CD4-positive, CD25-positive, alpha-beta regulatory T cell (primary cell): Measurements from ENCODE around the gene SPINK5. TPM values are rescaled to one million over a fixed set of nuclear protein-coding genes. Genes with fewer than 3 reads are reported as not detected.
A peak's percentile ranks its signal among the peaks of the same experiment; 100 is the strongest.

Experiments
- ATAC-seq, 2 donors: fragments of 150-1000 bp; cut with Tn5 transposase; one replicate each; pipeline ENCODE4 v1.10.0; 2021; ENCODE audit warnings: low read depth in 2 of 2, moderate number of reproducible peaks in 2 of 2, moderate library complexity in 1 of 2
- DNase-seq, 3 donors: peaks; one replicate each; pipeline versions ENCODE4 v3.0.0 to v3.0.0-alpha.2; 2012 to 2022; ENCODE audit warnings: mixed read lengths in 1 of 3
- H3K27ac ChIP-seq: one replicate; pipeline ENCODE4 v1.7.0; 2013; ENCODE audit warnings: mild to moderate bottlenecking, low read length; ENCODE audit not compliant: insufficient read depth, poor library complexity, severe bottlenecking
- H3K27me3 ChIP-seq: one replicate; pipeline ENCODE4 v1.7.0; 2013; ENCODE audit warnings: low read length; ENCODE audit not compliant: control insufficient read depth, insufficient read depth
- H3K36me3 ChIP-seq: one replicate; pipeline ENCODE4 v1.7.0; 2013; ENCODE audit warnings: mild to moderate bottlenecking, low read length, moderate library complexity; ENCODE audit not compliant: control insufficient read depth, insufficient read depth
- H3K4me1 ChIP-seq: 2 replicates; pipeline ENCODE4 v1.7.0; 2013; ENCODE audit warnings: mild to moderate bottlenecking, low read length; ENCODE audit not compliant: insufficient read depth, control insufficient read depth, poor library complexity, severe bottlenecking
- H3K4me3 ChIP-seq: one replicate; pipeline ENCODE4 v1.7.0; 2013; ENCODE audit warnings: low read depth, mild to moderate bottlenecking, low read length, moderate library complexity
- H3K9me3 ChIP-seq, 2 experiments: 1 replicate in 1 of 2; 2 replicates in 1 of 2; pipeline ENCODE4 v1.7.0; 2013; ENCODE audit warnings: low read length in 2 of 2, mild to moderate bottlenecking in 1 of 2, moderate library complexity in 1 of 2; ENCODE audit not compliant: control insufficient read depth in 2 of 2
- H3K27ac Mint-ChIP-seq, 3 donors: one replicate each; pipeline ENCODE4 v1.8.0; 2020 to 2022; ENCODE audit warnings: mild to moderate bottlenecking in 3 of 3, mixed read lengths in 3 of 3, moderate library complexity in 2 of 3
- H3K27me3 Mint-ChIP-seq: one replicate; pipeline ENCODE4 v1.8.0; 2022; ENCODE audit warnings: mild to moderate bottlenecking, mixed read lengths
- H3K36me3 Mint-ChIP-seq: one replicate; pipeline ENCODE4 v1.8.0; 2020; ENCODE audit warnings: mixed read lengths
- H3K4me1 Mint-ChIP-seq, 4 donors: one replicate each; pipeline ENCODE4 v1.8.0; 2020 to 2022; ENCODE audit warnings: mixed read lengths in 4 of 4, mild to moderate bottlenecking in 1 of 4
- H3K4me3 Mint-ChIP-seq, 4 donors: one replicate each; pipeline ENCODE4 v1.8.0; 2020 to 2022; ENCODE audit warnings: mild to moderate bottlenecking in 4 of 4, mixed read lengths in 4 of 4, moderate library complexity in 3 of 4
- H3K9me3 Mint-ChIP-seq, 7 donors: one replicate each; pipeline ENCODE4 v1.8.0; 2020 to 2022; ENCODE audit warnings: mixed read lengths in 7 of 7, mild to moderate bottlenecking in 3 of 7, moderate library complexity in 2 of 7
- polyA plus RNA-seq, 4 donors: library from polyadenylated mRNA; unstranded; fragments of 300-500 nt; fragmentation: Illumina TruSeq; gene quantifications; one replicate each; pipeline ENCODE4 v1.2.3, GENCODE V29; 2021
- total RNA-seq: library from RNA; stranded (reverse); gene quantifications from one replicate; pipeline ENCODE4 v1.2.3, GENCODE V29; 2022

The SPINK5 gene
- total and polyA plus RNA-seq, 5 donors from 2014 or later = not detected

DNA sequence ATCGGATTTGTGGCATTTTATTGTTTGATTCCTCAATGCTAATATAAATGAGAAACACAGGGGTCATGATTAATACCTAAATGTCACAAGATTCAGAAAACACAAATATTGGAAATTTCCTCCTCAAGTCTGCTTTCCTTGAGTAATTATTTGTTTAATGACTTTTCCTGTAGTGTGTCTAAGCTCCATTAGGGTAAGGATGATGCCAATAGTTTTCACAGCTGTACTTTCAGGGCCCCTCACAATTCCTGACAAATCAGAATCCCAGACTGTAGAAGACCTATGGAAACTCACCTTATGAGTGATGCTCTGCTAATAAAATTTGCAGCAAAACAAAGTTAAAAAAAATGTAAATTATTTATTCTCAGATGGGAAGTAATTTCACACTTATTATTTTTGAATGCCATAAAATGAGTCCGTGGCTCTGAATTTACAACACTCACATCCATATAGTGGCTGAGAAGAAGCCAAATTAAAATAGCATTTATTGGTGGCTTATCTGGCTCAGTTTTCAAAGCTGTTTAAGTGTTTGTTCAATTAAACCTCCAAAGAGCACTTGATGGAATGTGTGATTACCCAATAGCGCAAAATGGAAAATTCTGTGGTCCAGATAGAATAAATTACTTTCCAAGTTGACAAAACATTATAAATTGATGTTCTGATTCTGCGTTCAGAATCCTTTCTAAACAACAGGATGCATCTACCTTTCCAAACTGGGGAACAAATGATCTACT lies 102.9 kb downstream of the SPINK5 start:
- Histone ChIP-seq H3K4me1 (no peaks in the 10 kb centered on the region), H3K9me3 (no peaks in the 10 kb centered on the region), H3K4me3 (no peak overlapping the region), H3K27me3 (no peaks in the 10 kb centered on the region), H3K27ac (no peak overlapping the region), H3K36me3 (no peaks in the 10 kb centered on the region)
- no peak overlapping the region for H3K4me3 Mint-ChIP-seq
- ATAC-seq (no peak), DNase-seq (no peak)
- no peaks in the 10 kb centered on the region for H3K36me3 Mint-ChIP-seq
- peaks cover 0 to 2% (median 0%) of the 10 kb centered on the region in 4 donors for H3K4me1 Mint-ChIP-seq
- no peak overlapping the region for H3K27ac Mint-ChIP-seq
- H3K9me3 Mint-ChIP-seq = peaks cover 0 to 3% (median 0%) of the 10 kb centered on the region in 7 donors
- no peaks in the 10 kb centered on the region for H3K27me3 Mint-ChIP-seq

DNA sequence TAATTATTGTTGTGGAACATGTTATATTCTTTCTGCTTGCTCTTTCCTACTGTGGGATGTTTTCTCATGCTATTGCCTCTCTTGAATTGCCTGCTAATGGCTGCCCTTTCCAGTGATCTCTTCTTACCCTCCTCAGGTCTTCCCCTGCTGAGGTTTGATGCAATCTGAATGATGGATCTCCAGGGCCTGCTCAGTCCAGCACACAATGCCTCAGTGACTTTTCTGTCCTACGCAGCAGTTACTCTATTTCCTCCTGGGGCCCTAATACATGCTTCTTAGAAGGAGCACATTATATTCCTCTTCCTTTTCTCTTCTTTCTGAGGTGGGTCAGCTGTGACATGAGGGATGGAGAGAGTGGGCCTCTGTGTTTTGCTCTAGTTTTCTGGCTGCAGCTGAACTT lies 104.5 kb downstream of the SPINK5 start, which contains the start of gene SPINK14:
Gene SPINK14, plus strand, starts transcription at position 301 of the 400 bp plus-strand sequence. CDS start 1,187 bp downstream, outside the sequence.
- no peaks in the 10 kb centered on the region for H3K27me3 ChIP-seq
- no peak for DNase-seq
- H3K4me1 ChIP-seq = no peaks in the 10 kb centered on the region
- Mint-ChIP-seq H3K4me1 (no peaks in the 10 kb centered on the region), H3K36me3 (no peaks in the 10 kb centered on the region), H3K27ac (no peak within 1 kb of the TSS), H3K27me3 (no peaks in the 10 kb centered on the region), H3K4me3 (no peak within 1 kb of the TSS), H3K9me3 (no peaks in the 10 kb centered on the region)
- no peaks in the 10 kb centered on the region for H3K9me3 ChIP-seq
- H3K4me3 ChIP-seq = no peak within 1 kb of the TSS
- no peaks in the 10 kb centered on the region for H3K36me3 ChIP-seq
- no peak for ATAC-seq
- H3K27ac ChIP-seq = no peak within 1 kb of the TSS

DNA sequence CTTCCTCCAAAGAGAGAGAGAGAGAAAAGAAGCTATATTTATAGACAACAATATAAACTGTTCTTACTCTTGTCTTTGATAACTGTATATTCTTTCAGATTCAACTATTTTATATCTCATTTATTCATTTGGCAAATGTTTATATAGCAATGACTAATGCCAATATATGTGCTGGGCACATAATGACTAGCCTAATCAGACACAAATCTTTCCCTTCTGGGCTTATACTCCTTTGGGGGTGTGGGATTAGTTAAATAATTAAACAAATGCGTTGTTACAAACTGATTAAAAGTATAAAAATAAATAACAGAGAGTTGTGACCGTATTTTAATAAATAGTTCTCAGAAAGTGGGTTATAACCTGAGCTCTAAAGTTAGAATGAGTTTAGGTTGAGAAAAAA lies 108.6 kb downstream of the SPINK5 start:
- ATAC-seq = no peak
- DNase-seq = no peak
- H3K4me3 ChIP-seq = no peak overlapping the region
- H3K36me3 ChIP-seq = no peaks in the 10 kb centered on the region
- no peak overlapping the region for H3K4me3 Mint-ChIP-seq
- no peaks in the 10 kb centered on the region for H3K36me3 Mint-ChIP-seq
- no peaks in the 10 kb centered on the region for H3K9me3 ChIP-seq
- no peaks in the 10 kb centered on the region for H3K4me1 Mint-ChIP-seq
- H3K9me3 Mint-ChIP-seq = no peaks in the 10 kb centered on the region
- H3K4me1 ChIP-seq = no peaks in the 10 kb centered on the region
- no peak overlapping the region for H3K27ac Mint-ChIP-seq
- H3K27me3 ChIP-seq = no peaks in the 10 kb centered on the region
- no peak overlapping the region for H3K27ac ChIP-seq
- no peaks in the 10 kb centered on the region for H3K27me3 Mint-ChIP-seq

DNA sequence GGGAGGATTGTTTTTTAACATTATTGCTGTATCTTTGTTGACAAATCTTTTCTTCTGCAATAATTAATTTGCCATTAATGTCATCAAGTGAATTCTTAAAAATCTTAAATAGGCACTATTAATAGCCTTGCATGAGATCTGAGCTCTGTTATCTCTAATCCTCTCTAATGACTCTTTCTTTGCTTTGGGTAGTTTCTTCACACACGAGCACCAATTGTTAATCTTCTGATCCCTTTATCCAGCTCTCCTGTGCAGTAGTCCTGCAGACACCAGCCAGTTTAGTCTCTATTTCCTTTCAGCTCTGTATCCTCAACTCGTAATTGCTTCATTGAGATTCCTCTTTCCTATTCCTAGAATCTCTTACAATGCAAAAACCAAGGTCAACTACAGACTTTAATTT lies 112.7 kb downstream of the SPINK5 start:
- no peaks in the 10 kb centered on the region for H3K9me3 Mint-ChIP-seq
- no peaks in the 10 kb centered on the region for H3K4me1 ChIP-seq
- no peaks in the 10 kb centered on the region for H3K27me3 Mint-ChIP-seq
- H3K27me3 ChIP-seq = no peaks in the 10 kb centered on the region
- no peak overlapping the region for H3K27ac Mint-ChIP-seq
- H3K36me3 Mint-ChIP-seq = no peaks in the 10 kb centered on the region
- H3K4me3 Mint-ChIP-seq = no peak overlapping the region
- ATAC-seq (no peak), DNase-seq (no peak)
- no peaks in the 10 kb centered on the region for H3K9me3 ChIP-seq
- H3K4me3 ChIP-seq = no peak overlapping the region
- H3K27ac ChIP-seq = no peak overlapping the region
- no peaks in the 10 kb centered on the region for H3K36me3 ChIP-seq
- H3K4me1 Mint-ChIP-seq = no peaks in the 10 kb centered on the region

DNA sequence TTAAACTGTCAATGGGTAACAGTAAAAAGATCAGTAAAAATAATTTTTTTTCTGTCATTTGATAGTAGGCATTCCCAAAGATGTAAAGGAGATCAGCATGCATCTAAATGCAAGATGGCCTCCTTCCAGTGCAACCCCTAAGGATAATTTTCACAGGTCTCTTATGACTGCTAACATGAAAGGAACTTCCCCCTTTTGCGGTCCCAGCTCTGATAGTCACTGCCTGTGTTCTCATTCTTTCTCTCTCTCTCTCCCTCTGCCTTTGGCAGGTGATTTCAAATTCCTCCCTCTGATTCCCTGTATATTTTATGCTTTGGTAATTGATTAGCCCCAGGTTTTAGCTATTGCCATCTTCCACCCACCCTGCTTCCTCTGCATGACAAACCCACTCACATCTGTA lies 113.4 kb downstream of the SPINK5 start:
- H3K4me1 Mint-ChIP-seq = no peaks in the 10 kb centered on the region

DNA sequence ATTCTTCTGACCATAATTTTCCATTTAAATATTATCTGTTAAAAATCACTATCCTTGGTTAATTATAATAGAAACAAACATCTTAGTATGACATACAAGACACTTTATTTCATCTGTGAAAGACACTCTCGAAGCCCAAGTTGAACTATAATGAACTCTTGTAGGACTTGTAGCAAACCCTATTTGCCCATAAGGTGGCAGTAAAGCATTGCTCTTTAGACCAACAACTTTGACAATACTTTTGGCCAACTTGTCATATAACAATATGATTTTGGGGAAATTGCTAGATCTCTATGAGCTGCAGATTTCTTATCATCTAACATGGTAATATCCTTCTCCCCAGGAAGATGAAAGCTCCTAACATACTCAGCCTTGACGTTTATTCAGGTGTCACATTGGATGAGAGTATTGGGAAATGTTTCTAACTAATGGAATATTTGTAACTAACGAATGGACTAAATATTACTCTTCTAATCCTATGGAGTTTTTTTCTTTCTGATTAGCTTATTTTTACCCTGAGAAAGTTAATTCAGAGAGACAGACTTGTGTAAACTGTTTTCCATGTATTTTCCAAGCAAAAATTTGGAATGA lies 115.5 kb downstream of the SPINK5 start:
- H3K36me3 Mint-ChIP-seq = no peaks in the 10 kb centered on the region
- H3K27ac ChIP-seq = no peak overlapping the region
- no peak overlapping the region for H3K4me3 Mint-ChIP-seq
- no peak overlapping the region for H3K4me3 ChIP-seq
- no peak overlapping the region for H3K27ac Mint-ChIP-seq
- no peaks in the 10 kb centered on the region for H3K27me3 ChIP-seq
- no peaks in the 10 kb centered on the region for H3K9me3 Mint-ChIP-seq
- H3K36me3 ChIP-seq = no peaks in the 10 kb centered on the region
- H3K4me1 ChIP-seq = no peaks in the 10 kb centered on the region
- DNase-seq = peak in 2 of 3 donors; percentile 49 to 66
- H3K4me1 Mint-ChIP-seq = no peaks in the 10 kb centered on the region
- H3K27me3 Mint-ChIP-seq = no peaks in the 10 kb centered on the region
- no peak for ATAC-seq
- H3K9me3 ChIP-seq = no peaks in the 10 kb centered on the region

More for the DNA sequence above, 113.4 kb downstream of the SPINK5 start:
- H3K4me3 ChIP-seq = no peak overlapping the region
- Mint-ChIP-seq H3K27ac (no peak overlapping the region), H3K4me3 (no peak overlapping the region), H3K27me3 (no peaks in the 10 kb centered on the region), H3K9me3 (no peaks in the 10 kb centered on the region), H3K36me3 (no peaks in the 10 kb centered on the region)
- H3K9me3 ChIP-seq = no peaks in the 10 kb centered on the region
- H3K36me3 ChIP-seq = no peaks in the 10 kb centered on the region
- DNase-seq = no peak
- no peak overlapping the region for H3K27ac ChIP-seq
- no peaks in the 10 kb centered on the region for H3K4me1 ChIP-seq
- no peaks in the 10 kb centered on the region for H3K27me3 ChIP-seq
- ATAC-seq = no peak

DNA sequence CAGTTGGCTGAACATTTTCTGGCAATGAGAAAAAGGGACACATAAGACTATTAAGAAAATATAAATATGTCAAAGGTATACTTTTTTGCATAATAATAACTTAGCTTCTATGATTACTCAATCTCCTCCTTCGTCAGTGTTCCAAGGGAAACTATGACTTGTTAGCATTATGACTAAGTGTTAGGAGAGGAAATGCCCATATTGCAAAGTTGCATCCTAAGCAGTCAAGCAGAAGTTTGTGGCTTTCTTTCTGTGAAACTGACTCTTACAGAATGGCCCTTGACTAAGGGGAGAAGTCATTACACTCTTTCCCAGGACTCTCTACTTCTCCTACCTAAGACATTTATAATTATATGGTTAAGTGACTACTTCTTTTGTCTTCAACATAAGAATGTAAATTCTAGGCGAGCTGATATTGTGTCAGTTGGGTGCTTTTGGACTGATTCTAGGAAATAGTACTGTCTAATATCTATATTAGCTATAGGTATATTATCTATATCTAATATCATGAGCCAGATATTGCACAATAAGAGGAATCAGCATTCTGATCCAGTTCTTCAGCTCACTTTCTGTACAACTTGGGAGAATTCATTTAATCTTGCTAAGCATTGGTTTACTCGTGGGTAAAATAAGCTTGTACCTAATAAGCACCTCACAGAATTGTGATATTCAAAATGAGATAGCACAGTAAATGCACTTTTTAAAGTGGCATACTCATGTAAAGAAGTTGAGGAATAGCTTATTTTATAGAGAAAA lies 122.6 kb downstream of the SPINK5 start:
- H3K4me3 Mint-ChIP-seq = no peak overlapping the region
- DNase-seq = peak in 1 of 3 donors; percentile 7
- H3K36me3 Mint-ChIP-seq = no peaks in the 10 kb centered on the region
- H3K27ac Mint-ChIP-seq = no peak overlapping the region
- H3K27me3 Mint-ChIP-seq = peaks cover 12% of the 10 kb centered on the region
- peak in 1 of 2 donors; percentile 22 for ATAC-seq
- no peaks in the 10 kb centered on the region for H3K4me1 ChIP-seq
- H3K27me3 ChIP-seq = no peaks in the 10 kb centered on the region
- no peaks in the 10 kb centered on the region for H3K9me3 ChIP-seq
- no peak overlapping the region for H3K4me3 ChIP-seq
- H3K36me3 ChIP-seq = no peaks in the 10 kb centered on the region
- no peaks in the 10 kb centered on the region for H3K9me3 Mint-ChIP-seq
- no peaks in the 10 kb centered on the region for H3K4me1 Mint-ChIP-seq
- no peak overlapping the region for H3K27ac ChIP-seq
